ENCODE results near the gene AMH.

AMH gene

DNA sequence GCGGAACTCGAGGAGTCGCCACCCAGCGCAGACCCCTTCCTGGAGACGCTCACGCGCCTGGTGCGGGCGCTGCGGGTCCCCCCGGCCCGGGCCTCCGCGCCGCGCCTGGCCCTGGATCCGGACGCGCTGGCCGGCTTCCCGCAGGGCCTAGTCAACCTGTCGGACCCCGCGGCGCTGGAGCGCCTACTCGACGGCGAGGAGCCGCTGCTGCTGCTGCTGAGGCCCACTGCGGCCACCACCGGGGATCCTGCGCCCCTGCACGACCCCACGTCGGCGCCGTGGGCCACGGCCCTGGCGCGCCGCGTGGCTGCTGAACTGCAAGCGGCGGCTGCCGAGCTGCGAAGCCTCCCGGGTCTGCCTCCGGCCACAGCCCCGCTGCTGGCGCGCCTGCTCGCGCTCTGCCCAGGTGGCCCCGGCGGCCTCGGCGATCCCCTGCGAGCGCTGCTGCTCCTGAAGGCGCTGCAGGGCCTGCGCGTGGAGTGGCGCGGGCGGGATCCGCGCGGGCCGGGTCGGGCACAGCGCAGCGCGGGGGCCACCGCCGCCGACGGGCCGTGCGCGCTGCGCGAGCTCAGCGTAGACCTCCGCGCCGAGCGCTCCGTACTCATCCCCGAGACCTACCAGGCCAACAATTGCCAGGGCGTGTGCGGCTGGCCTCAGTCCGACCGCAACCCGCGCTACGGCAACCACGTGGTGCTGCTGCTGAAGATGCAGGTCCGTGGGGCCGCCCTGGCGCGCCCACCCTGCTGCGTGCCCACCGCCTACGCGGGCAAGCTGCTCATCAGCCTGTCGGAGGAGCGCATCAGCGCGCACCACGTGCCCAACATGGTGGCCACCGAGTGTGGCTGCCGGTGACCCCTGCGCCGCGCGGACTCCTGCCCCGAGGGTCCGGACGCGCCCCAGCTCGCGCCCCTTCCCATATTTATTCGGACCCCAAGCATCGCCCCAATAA lies 2.3 kb downstream of the AMH start:
- no peak for DNase-seq

DNA sequence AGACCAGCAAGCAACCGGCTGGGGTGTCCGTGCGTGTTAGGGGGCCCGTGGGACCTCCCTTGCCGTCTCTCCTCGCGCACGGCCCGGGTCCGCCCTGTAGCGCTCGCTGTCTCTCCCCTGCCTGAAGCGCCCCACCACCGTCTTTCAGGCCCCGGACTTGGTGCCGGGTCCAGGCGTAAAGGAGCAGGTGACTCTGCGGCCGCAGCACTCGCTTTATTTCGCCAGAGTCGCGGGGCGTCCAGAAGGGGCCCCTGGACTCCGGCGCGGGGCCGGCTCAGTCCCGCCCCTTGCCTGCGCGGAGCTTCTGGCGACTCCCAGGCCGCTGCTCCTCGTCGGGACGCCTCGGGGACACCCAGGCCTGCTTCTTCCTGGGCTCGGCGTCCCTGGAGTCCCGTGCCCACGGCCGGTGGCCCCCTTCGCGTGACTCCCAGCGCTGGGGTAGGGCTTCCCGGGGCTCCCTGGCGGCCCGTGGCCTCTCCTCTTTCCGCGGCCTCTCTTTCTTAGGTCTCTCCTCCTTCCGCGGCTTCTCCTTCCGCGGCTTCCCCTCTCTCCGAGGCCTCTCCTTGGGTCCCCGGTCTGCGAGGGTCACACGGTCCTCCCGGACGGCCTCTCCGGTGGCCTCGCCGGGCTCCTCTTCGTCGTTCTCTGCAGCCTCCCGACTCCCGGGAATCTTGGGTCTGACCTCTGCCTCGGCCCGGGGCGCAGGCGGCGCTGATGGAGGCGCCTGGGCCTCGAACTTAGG lies 3.1 kb downstream of the AMH start:
- no peak for DNase-seq

GRCh38 chr19:2252797-2253105 lies 3.6 kb downstream of the AMH start:
- DNase-seq = no peak

- no peak for DNase-seq
Observed at GRCh38 chr19:2253106-2254063, 4.3 kb downstream of the AMH start.

DNA sequence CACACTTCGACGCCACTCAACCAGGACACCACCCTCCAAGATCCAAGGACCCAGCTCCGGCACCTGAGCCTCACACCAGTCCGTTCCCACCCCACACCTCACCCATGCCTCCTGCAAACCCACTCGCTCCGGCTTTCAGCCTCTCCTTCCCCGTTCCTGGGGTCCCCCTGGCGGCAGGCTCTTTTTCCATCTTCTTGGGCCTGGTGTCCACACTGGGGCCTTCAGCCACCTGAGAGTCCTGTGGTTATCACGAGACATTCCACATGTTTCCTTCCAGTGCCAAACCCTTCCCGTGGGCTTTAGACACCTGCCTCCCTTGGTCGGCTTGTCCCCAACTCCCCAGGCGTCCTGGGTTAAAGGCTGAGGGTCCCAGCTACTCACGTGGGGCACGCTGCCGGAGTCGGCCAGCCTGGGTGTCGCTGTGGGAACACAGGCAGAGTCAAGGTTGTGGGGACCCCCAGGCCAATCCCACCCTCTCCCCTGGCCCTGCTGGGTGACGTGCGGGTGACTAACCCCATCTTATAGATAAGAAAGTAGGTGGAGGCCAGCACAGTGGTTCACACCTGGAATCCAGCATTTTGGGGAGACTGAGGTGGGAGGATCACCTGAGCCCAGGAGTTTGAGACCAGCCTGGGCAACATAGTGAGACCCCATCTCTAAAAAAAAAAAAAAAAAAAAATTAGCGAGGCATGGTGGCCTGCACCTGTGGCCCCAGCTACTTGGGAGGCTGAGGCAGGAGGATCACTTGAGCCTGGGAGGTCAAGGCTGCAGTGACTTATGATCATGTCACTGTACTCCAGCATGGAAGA lies 5.1 kb downstream of the AMH start:
- no peak for DNase-seq

DNA sequence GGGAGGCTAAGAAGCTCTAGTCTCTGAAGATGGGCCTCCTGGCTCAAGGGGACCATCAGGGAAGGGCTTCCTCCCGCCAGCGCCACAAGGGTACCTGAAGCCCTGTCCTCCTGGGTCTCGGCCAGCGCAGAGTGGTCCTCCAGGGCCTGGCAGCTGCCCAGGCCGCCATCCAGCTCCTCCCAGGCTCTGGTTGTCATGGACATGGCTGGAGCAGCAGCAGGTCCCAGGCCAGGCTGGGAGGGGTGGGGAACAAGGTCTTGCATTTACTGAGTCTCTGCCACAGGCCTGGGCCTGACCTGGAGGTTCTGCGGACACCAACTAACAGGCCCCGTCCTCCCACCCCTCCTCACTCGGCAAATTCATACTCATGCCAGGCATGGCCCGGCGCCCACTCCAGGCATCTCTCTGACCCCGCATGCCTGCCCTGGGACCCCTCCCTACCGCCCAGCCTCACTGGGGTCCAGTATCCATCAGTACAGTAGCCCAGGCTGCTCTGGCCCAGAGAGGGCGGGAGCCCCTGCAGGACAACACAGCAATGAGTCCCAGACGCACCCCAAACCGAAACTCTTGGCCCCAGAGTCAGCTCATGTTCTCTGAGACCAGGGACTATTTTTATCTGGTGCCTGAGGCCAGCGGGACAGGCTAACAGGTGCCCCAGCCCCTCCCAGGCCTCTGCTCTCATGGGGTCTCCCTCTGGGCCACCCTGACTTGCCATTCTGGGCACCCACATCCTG lies 6.2 kb downstream of the AMH start:
- peak; percentile 34 for DNase-seq

GRCh38 chr19:2255982-2256685 lies 7.0 kb downstream of the AMH start, which contains the start of gene JSRP1:
Gene JSRP1, minus strand, starts transcription at chr19:2256417. Its CDS starts 1,103 bp downstream, at chr19:2255314.
- no peak for DNase-seq

DNA sequence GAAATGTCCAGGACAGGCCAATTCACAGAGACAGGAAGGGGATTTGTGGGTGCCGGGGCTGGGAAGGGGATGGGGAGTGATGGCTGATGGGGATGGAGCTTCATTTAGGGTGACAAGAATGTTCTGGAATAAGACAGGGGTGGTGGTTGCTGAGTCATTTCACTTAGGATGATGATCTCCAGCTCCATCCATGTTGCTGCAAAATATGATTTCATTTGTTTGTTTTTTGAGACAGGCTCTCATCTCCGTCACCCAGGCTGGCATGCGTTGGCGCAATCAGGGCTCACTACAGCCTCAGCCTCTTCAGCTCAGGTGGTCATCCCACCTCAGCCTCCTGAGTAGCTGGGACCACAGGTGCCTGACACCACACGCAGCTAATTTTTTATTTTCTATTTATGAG lies 10.2 kb downstream of the AMH start:
- DNase-seq = no peak

GRCh38 chr19:2260341-2260805 lies 11.2 kb downstream of the AMH start:
- no peak for DNase-seq

DNA sequence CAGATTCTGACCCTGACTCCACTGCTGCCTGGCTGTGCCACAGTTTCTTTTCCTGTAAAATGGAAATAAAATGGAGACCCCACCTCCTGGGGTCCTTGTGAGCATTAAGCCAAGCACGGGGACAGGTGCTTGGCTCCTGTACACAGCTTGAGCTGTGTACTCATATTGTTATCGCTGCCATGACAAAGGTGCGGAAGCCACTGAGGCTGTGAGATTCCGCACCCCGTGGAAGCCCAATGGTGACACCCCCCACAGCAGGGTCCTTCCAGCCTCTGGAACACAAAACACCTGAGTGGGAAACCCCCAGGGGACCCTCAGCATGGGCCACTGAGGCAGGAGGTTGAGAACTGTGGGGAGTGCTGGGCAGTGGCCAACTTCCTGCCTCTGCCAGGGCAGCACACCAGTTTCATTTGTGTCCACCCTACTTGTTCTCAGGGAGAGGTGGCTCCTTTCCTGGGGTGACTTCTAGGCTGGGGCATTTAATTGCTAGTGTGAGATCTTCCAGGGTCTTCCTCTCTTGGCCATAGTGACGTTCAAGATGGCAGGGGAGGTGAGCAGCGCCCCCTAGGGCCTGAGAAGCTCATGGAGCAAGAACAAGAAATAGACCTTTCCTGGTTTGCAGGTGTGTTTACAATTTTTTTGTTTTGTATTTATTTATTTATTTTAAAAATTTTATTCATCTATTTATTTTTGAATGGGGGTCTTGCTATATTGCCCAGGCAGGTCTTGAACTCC lies 12.5 kb downstream of the AMH start:
- no peak for DNase-seq

DNA sequence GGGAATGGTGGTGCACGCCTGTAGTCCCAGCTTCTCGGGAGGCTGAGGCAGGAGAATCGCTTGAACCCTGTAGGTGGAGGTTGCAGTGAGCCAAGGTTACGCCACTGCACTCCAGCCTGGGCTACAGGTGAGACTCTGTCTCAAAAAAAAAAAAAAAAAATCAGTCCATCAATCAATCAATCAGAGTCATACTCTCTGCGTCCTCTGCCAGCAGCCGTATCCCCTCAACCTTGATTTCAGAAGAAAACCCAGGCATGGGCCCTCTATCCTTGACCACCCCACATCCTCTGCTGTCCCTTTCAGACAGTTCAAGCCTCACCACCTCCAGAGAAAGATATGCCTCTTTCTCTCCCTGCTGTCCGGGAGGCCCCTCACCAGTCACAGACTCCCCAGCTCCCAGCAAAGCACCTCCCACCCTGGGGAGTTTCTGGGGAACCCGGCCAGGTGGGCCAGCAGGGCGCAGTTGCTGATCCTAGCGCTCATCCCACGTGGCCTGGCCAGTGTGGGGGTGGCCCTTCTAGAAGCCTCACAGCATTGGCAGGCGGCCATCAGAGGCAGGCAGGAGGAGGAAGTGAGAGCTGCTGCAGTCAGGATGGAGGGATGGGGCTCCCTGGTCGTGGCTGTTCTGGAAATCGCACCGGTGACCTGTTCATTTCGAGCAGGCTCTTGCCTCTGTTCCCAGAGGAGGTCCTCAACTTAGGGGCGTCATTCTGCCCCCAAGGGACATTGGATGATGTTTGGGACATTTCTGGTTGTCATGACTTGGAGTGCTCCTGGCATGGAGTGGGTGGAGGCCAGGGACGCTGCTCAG lies 17.3 kb downstream of the AMH start:
- DNase-seq = peak; percentile 51

DNA sequence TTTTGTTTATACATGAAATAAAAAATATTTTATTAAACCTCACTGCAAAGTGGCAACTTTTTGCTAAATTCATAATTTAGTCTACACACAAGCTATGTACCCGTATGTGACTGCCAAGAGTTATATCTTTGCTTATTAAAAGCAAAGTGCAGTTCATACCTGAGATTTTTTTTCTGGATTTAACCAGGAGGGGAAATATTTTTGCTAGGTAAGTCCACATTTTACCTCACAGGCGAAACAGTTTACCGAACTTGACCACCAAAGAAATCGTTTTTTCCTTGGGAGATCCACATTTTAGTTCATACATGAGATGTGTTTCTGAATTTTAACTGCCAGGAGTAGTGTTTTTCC lies 19.3 kb downstream of the AMH start:
- DNase-seq = no peak

DNA sequence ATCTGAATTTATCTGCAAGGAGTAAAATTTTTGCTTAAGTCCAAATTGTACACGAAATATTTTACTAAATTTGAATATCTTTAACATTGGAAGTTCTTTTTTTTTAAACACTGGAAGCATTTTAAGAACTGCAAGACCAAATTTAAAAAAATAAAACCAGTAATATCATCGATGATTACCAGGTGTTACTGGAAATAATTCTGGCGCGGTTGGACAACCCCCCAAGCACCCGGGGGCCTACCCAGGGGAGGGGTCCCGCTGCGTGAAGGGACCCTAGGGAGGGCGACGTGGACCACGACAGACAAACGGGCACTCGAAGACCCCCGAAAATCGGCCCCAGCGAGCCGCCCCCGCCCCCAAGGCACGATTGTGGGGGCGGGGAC lies 19.7 kb downstream of the AMH start:
- no peak for DNase-seq

GRCh38 chr19:2269244-2270156 lies 20.4 kb downstream of the AMH start:
- peak; percentile 95 for DNase-seq

DNA sequence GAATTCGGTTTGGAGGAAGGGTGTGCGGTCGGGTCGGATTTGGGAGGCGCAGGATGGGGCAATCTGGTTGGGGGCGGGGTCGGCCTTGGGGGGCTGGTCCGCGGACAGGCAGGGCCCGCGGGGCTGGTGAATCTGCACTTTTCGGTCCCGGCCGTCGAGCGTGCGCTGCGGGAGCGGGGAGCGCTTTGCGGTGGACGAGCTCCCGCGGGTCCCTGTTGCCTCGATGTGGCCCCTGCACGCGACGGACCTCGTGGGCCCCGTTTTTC lies 21.0 kb downstream of the AMH start:
- no peak for DNase-seq

DNA sequence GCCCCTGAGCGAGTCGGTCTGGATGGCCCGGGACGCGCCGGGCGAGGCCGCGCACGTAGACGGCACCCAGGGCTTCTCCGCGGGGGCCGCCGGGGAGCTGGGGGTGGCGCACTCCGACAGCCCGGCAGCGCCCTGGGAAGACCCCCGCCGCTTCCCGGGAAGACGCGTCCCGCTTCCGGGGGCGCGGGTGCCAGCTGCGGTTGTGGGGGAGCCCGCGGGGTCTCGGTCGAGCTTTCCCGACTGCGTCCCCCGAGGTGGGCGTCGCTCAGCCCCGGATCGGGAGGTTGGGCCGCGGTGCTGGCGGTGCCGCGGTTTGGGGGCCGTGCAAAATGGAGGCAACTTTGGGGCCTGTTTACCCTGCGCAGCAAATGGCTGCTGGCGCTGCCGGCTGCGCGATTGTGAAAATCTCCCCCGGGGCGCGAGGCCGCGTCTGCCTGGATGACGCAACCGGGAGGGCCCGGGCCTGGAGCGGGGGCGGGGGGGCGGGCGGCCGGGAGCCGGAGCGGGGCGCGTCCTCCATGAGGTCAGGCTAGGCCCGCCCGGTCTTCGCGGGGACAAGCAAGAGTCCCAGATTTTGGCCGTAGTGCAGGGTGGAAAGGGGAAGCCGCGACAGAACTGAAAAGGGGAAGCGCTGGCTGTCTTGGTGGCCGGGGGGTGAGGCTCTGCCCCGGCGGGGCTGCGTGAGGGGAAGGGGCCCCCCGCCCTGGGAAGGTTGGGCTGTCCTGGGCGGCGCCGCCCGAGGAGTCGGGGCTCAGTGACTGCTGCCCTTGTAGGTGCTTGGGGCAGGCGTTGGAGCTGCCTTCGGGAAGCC lies 21.5 kb downstream of the AMH start:
- no peak for DNase-seq

All from NCI-H1092 (cell line).